HL-60 (cell line): ENCODE data around the gene HSPA1A.
"Not testable (repeated sequence)": the region's sequence is repeated elsewhere in the genome, so short reads cannot be mapped to it uniquely, and the experiment has no call there.

Source experiments
- CTCF ChIP-seq: IDR thresholded peaks from one replicate; pipeline ENCODE4 v1.5.1; 2011; ENCODE audit warnings: low read length, control low read depth, inconsistent platforms; ENCODE audit not compliant: insufficient read depth
- GABPA ChIP-seq: IDR thresholded peaks from 2 replicates; pipeline ENCODE4 v1.6.1; 2012; ENCODE audit warnings: low read depth
- POLR2AphosphoS5 ChIP-seq: IDR thresholded peaks from 2 replicates; pipeline ENCODE4 v1.6.1; 2012; ENCODE audit warnings: low read depth
- REST ChIP-seq: IDR thresholded peaks from 2 replicates; pipeline ENCODE4 v1.6.1; 2012; ENCODE audit warnings: low read depth; ENCODE audit not compliant: insufficient replicate concordance
- SPI1 ChIP-seq: IDR thresholded peaks from 2 replicates; pipeline ENCODE4 v1.6.1; 2012; ENCODE audit warnings: low read depth, mild to moderate bottlenecking, borderline replicate concordance

GRCh38 chr6:31820399-31820798, 5.1 kb downstream of the HSPA1A start:
- TF ChIP-seq REST, CTCF, POLR2AphosphoS5, GABPA, SPI1: not testable (repeated sequence)
